ENCODE results near the gene ACSM4.
"Not testable (repeated sequence)": the region's sequence is repeated elsewhere in the genome, so short reads cannot be mapped to it uniquely, and the experiment has no call there.

The ACSM4 gene

GRCh38 chr12:7303772-7304171, at the start of gene ACSM4:
TSS of gene ACSM4 (plus strand) at chr12:7304072. CDS start at chr12:7304332, 260 bp downstream.
- no peak for DNase-seq

GRCh38 chr12:7259060-7259459, 44.8 kb upstream of the ACSM4 start:
- no peak for DNase-seq

- DNase-seq = no peak
These were observed 39.3 kb upstream of the ACSM4 start for GRCh38 chr12:7264538-7264937.

GRCh38 chr12:7265251-7265650, 38.6 kb upstream of the ACSM4 start:
- no peak for DNase-seq

- DNase-seq = no peak
These were observed 34.6 kb upstream of the ACSM4 start for GRCh38 chr12:7269273-7269672.

GRCh38 chr12:7271893-7272514, 31.9 kb upstream of the ACSM4 start:
- DNase-seq = no peak

GRCh38 chr12:7275482-7275881, 28.4 kb upstream of the ACSM4 start:
- not testable (repeated sequence) for DNase-seq

- DNase-seq = no peak
These were observed 21.0 kb upstream of the ACSM4 start for GRCh38 chr12:7282844-7283243.

GRCh38 chr12:7289743-7290142, 14.1 kb upstream of the ACSM4 start:
- no peak for DNase-seq

- not testable (repeated sequence) for DNase-seq
These were observed 13.3 kb upstream of the ACSM4 start for GRCh38 chr12:7290588-7290987.

- no peak for DNase-seq
These were observed 11.6 kb upstream of the ACSM4 start for GRCh38 chr12:7292300-7292699.

GRCh38 chr12:7293670-7294069, 10.2 kb upstream of the ACSM4 start:
- no peak for DNase-seq

- DNase-seq = no peak
These were observed 8.3 kb upstream of the ACSM4 start for GRCh38 chr12:7295529-7295928.

GRCh38 chr12:7297865-7298264, 6.0 kb upstream of the ACSM4 start:
- DNase-seq = no peak

GRCh38 chr12:7302266-7302986, 1.4 kb upstream of the ACSM4 start:
- DNase-seq = no peak

- DNase-seq = no peak
These were observed 642 bp upstream of the ACSM4 start for GRCh38 chr12:7303230-7303629.

GRCh38 chr12:7304456-7304855, 584 bp downstream of the ACSM4 start:
- DNase-seq = no peak

GRCh38 chr12:7310070-7310469, 6.2 kb downstream of the ACSM4 start:
- no peak for DNase-seq

- no peak for DNase-seq
These were observed 16.1 kb downstream of the ACSM4 start for GRCh38 chr12:7319930-7320329.

- DNase-seq = no peak
These were observed 17.8 kb downstream of the ACSM4 start for GRCh38 chr12:7321624-7322023.

GRCh38 chr12:7322599-7322998, 18.7 kb downstream of the ACSM4 start:
- DNase-seq = no peak

- no peak for DNase-seq
These were observed 20.3 kb downstream of the ACSM4 start for GRCh38 chr12:7324176-7324575.

- DNase-seq = no peak
These were observed 24.0 kb downstream of the ACSM4 start for GRCh38 chr12:7327918-7328317.

GRCh38 chr12:7337790-7338189, 33.9 kb downstream of the ACSM4 start:
- DNase-seq = not testable (repeated sequence)

- DNase-seq = no peak
These were observed 35.8 kb downstream of the ACSM4 start for GRCh38 chr12:7339675-7340074.

Measured in GF-D8 (cell line).